OCI-LY1 (cell line): ENCODE results near the gene PRKCE.

Experiments used
- H2AFZ ChIP-seq: fragments of 200-600 bp; sonication (generic), shearing (Covaris generic); 2 replicates; pipeline ENCODE4 v1.6.0; 2014; ENCODE audit warnings: antibody characterized with exemption, mild to moderate bottlenecking, low read length
- H3F3A ChIP-seq: fragments of 200-600 bp; sonication (generic), shearing (Covaris generic); 2 replicates; pipeline ENCODE4 v1.6.0; 2014; ENCODE audit warnings: mild to moderate bottlenecking, antibody characterized with exemption, low read length, moderate library complexity; ENCODE audit not compliant: insufficient read depth
- H3K27ac ChIP-seq: fragments of 200-600 bp; sonication (generic); 2 replicates; pipeline ENCODE4 v1.5.1; 2014; ENCODE audit warnings: low read length, mixed run types, mild to moderate bottlenecking, low read depth; ENCODE audit not compliant: poor library complexity, severe bottlenecking
- H3K27me3 ChIP-seq: fragments of 200-600 bp; sonication (generic); 2 replicates; pipeline ENCODE4 v1.6.0; 2014; ENCODE audit warnings: antibody characterized with exemption, mild to moderate bottlenecking, low read length, moderate library complexity; ENCODE audit not compliant: insufficient read depth
- H3K36me3 ChIP-seq: fragments of 200-600 bp; sonication (generic); 2 replicates; pipeline ENCODE4 v1.6.1; 2014; ENCODE audit warnings: mild to moderate bottlenecking, antibody characterized with exemption, low read length, moderate library complexity, mixed read lengths; ENCODE audit not compliant: insufficient read depth
- H3K4me1 ChIP-seq: fragments of 200-600 bp; sonication (generic); 2 replicates; pipeline ENCODE4 v1.5.1; 2014; ENCODE audit warnings: mild to moderate bottlenecking, low read length, moderate library complexity; ENCODE audit not compliant: insufficient read depth, severe bottlenecking
- H3K4me2 ChIP-seq: fragments of 200-600 bp; sonication (generic), shearing (Covaris generic); 2 replicates; pipeline ENCODE4 v1.6.1; 2014; ENCODE audit warnings: low read length
- H3K4me3 ChIP-seq: fragments of 200-600 bp; sonication (generic); 2 replicates; pipeline ENCODE4 v1.5.1; 2014; ENCODE audit warnings: low read length, low read depth, mild to moderate bottlenecking, mixed read lengths; ENCODE audit not compliant: poor library complexity, severe bottlenecking
- H3K79me2 ChIP-seq: fragments of 200-600 bp; shearing (Covaris generic); 2 replicates; pipeline ENCODE4 v1.6.1; 2016; ENCODE audit warnings: mixed run types, low read length, mixed read lengths; ENCODE audit not compliant: insufficient read depth
- H3K9ac ChIP-seq: fragments of 200-600 bp; sonication (generic), shearing (Covaris generic); 2 replicates; pipeline ENCODE4 v1.6.1; 2014; ENCODE audit warnings: mild to moderate bottlenecking, low read length, mixed read lengths
- H3K9me2 ChIP-seq: fragments of 200-600 bp; sonication (generic), shearing (Covaris generic); 2 replicates; pipeline ENCODE4 v1.6.1; 2014; ENCODE audit warnings: low read depth, mild to moderate bottlenecking, low read length, mixed read lengths
- H3K9me3 ChIP-seq: fragments of 200-600 bp; shearing (Covaris generic); 2 replicates; pipeline ENCODE4 v1.6.1; 2014; ENCODE audit warnings: low read length, mixed read lengths
- H4K20me1 ChIP-seq: fragments of 200-600 bp; sonication (generic), shearing (Covaris generic); 2 replicates; pipeline ENCODE4 v1.6.0; 2016; ENCODE audit warnings: mild to moderate bottlenecking, low read length; ENCODE audit not compliant: insufficient read depth
- EZH2 ChIP-seq: fragments of 200-600 bp; sonication (generic), shearing (Covaris generic); IDR thresholded peaks from 2 replicates; pipeline ENCODE4 v1.8.0; 2017; ENCODE audit warnings: borderline replicate concordance, mixed run types, mild to moderate bottlenecking, antibody characterized with exemption, low read length, moderate library complexity, mixed read lengths
- TF ChIP-seq, protein P1 (sequence below): fragments of 200-600 bp; sonication (generic), shearing (Covaris generic); IDR thresholded peaks from 2 replicates; pipeline ENCODE4 v1.5.1; 2017; ENCODE audit warnings: mild to moderate bottlenecking, antibody characterized with exemption, low read length, moderate library complexity, mixed read lengths

The PRKCE gene

DNA sequence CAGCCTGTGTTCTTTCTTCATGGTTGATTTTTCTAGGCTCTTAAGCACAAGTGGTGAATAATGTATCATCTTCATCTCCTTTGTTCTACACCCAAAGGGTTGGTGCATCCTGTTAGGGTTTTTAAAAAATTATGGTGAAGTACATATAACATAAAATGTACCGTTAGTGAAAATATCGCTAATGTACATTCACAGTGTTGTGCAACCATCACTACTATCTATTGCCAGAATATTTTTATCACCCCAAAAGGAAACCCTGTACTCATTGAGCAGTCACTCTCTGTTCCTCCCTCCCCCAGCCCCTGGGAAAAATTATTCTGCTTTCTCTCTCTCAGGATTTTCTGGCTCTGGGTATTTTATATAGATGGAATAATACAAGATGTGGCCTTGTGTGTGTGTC lies 98.5 kb downstream of the PRKCE start:
- Histone ChIP-seq H3K4me3 (no peak overlapping the region), H3K27ac (no peak overlapping the region), H4K20me1 (no peaks in the 10 kb centered on the region), H3K9me3 (peaks cover 4% of the 10 kb centered on the region), H3K9ac (no peak overlapping the region), H3K36me3 (peaks cover 11% of the 10 kb centered on the region; the same call in 1 of the 2 replicates), H3K79me2 (peaks cover 16% of the 10 kb centered on the region; the same call in 1 of the 2 replicates), H3K4me1 (peaks cover 14% of the 10 kb centered on the region), H2AFZ (no peak overlapping the region), H3K4me2 (no peak overlapping the region), H3F3A (no peaks in the 10 kb centered on the region), H3K27me3 (no peaks in the 10 kb centered on the region), H3K9me2 (no peaks in the 10 kb centered on the region)
- TF ChIP-seq, protein P1, sequence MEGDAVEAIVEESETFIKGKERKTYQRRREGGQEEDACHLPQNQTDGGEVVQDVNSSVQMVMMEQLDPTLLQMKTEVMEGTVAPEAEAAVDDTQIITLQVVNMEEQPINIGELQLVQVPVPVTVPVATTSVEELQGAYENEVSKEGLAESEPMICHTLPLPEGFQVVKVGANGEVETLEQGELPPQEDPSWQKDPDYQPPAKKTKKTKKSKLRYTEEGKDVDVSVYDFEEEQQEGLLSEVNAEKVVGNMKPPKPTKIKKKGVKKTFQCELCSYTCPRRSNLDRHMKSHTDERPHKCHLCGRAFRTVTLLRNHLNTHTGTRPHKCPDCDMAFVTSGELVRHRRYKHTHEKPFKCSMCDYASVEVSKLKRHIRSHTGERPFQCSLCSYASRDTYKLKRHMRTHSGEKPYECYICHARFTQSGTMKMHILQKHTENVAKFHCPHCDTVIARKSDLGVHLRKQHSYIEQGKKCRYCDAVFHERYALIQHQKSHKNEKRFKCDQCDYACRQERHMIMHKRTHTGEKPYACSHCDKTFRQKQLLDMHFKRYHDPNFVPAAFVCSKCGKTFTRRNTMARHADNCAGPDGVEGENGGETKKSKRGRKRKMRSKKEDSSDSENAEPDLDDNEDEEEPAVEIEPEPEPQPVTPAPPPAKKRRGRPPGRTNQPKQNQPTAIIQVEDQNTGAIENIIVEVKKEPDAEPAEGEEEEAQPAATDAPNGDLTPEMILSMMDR, result no peak
- no peak for TF ChIP-seq EZH2

DNA sequence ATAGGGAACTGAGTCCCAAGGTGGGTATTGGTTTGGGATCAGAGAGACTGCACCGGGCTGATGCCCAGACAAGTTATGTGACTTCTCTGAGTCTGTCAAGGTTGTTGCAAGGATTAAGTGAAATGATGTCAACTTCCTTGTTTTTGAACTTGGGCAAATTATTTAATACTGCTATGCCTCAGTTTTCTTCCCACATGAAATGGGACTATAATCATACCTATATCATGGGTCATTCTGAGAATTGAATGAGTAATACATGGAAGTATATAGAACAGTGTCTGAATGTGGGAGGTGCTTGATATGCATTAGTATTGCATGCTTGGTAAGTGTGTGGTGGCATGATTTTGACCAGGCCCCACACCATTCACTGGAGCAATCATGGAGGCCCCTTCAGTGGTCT lies 99.0 kb downstream of the PRKCE start:
- TF ChIP-seq EZH2, result no peak
- TF ChIP-seq, protein P1, result no peak
- peaks cover 4% of the 10 kb centered on the region for H3K9me3 ChIP-seq
- no peaks in the 10 kb centered on the region for H3K27me3 ChIP-seq
- no peak overlapping the region for H3K9ac ChIP-seq
- no peak overlapping the region for H3K27ac ChIP-seq
- no peak overlapping the region for H3K4me2 ChIP-seq
- no peaks in the 10 kb centered on the region for H4K20me1 ChIP-seq
- peaks cover 9% of the 10 kb centered on the region for H3K4me1 ChIP-seq
- no peak overlapping the region for H3K4me3 ChIP-seq
- H3F3A ChIP-seq, result no peaks in the 10 kb centered on the region
- no peak overlapping the region for H2AFZ ChIP-seq
- H3K36me3 ChIP-seq, result peaks cover 11% of the 10 kb centered on the region; the same call in 1 of the 2 replicates
- H3K79me2 ChIP-seq, result peaks cover 16% of the 10 kb centered on the region; the same call in 1 of the 2 replicates
- H3K9me2 ChIP-seq, result no peaks in the 10 kb centered on the region

DNA sequence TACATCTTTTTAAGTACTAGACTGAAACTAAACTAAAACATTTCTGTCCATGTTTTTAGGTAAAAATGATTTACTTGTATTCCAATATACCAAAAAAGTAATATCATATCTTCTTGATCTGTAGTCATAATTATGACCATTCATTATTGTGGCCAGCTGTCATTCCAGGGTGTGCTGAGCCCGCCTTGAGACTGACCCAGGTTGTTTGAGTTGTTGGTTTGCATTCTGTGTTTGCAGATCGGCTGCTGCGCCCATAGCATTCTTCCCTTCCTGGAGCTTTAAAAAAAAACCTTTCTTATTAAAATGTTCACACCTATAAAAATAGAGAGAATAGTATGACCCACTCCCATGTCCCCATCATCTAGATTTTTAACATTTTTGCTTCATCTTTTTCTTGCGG lies 101.9 kb downstream of the PRKCE start:
- no peak overlapping the region for H2AFZ ChIP-seq
- no peaks in the 10 kb centered on the region for H3K9me3 ChIP-seq
- no peak overlapping the region for H3K27ac ChIP-seq
- no peaks in the 10 kb centered on the region for H3K9me2 ChIP-seq
- H3K4me2 ChIP-seq, result no peak overlapping the region
- TF ChIP-seq, protein P1, result no peak
- TF ChIP-seq EZH2, result no peak
- no peaks in the 10 kb centered on the region for H3F3A ChIP-seq
- no peak overlapping the region for H3K4me3 ChIP-seq
- no peak overlapping the region for H3K9ac ChIP-seq
- H3K27me3 ChIP-seq, result no peaks in the 10 kb centered on the region
- no peaks in the 10 kb centered on the region; the same call in 1 of the 2 replicates for H3K36me3 ChIP-seq
- no peaks in the 10 kb centered on the region for H4K20me1 ChIP-seq
- H3K4me1 ChIP-seq, result peaks cover 5% of the 10 kb centered on the region
- peaks cover 24% of the 10 kb centered on the region; the same call in 1 of the 2 replicates for H3K79me2 ChIP-seq
